ENCODE results near the gene ACTMAP.
"Not testable (repeated sequence)": the region's sequence is repeated elsewhere in the genome, so short reads cannot be mapped to it uniquely, and the experiment has no call there.

DNA sequence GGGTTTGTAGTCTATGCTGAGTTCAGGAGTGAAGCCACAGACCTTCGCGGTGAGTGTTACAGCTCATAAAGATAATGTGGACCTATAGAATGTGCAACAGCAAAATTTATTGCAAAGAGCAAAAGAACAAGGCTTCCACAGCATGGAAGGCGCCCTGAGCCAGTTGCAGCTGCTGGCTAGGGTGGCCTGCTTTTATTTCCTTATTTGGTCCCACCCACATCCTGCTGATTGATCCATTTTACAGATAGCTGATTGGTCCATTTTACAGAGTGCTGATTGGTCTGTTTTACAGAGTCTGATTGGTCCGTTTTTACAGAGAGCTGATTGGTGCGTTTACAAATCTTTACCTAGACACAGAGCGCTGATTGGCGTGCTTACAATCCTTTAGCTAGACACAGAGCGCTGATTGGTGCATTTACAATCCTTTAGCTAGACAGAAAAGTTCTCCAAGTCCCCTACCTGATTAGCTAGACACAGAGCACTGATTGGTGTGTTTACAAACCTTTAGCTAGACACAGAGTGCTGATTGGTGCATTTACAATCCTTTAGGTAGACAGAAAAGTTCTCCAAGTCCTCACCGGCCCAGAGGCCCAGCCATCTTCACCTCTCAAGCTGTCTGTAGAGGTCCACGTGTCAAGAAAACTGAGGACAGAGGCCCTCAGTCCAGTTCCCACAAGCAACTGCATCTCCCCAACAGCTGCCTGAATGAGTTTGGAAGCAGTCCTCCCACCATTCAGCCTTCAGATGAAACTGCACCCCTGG is 21.0 kb upstream of the ACTMAP start:
- not testable (repeated sequence) for TF ChIP-seq SNAI2 (CRISPR knock-in tag; IDR thresholded peaks at IDR 0.05); ZNF70 (CRISPR knock-in tag; IDR thresholded peaks at IDR 0.05); GLIS3 (CRISPR knock-in tag; IDR thresholded peaks at IDR 0.05); ZNF565 (CRISPR knock-in tag; conservative IDR thresholded peaks at IDR 0.05; ENCODE audit: low read depth); TCF4 (CRISPR knock-in tag; IDR thresholded peaks at IDR 0.05; ENCODE audit: borderline replicate concordance); ARNTL (CRISPR knock-in tag; IDR thresholded peaks at IDR 0.05; ENCODE audit: borderline replicate concordance, low read depth); PPARA (CRISPR knock-in tag; IDR thresholded peaks at IDR 0.05; ENCODE audit: borderline replicate concordance); RARB (CRISPR knock-in tag; IDR thresholded peaks at IDR 0.05); ZFP3 (CRISPR knock-in tag; IDR thresholded peaks at IDR 0.05)
- TF ChIP-seq, protein P1, sequence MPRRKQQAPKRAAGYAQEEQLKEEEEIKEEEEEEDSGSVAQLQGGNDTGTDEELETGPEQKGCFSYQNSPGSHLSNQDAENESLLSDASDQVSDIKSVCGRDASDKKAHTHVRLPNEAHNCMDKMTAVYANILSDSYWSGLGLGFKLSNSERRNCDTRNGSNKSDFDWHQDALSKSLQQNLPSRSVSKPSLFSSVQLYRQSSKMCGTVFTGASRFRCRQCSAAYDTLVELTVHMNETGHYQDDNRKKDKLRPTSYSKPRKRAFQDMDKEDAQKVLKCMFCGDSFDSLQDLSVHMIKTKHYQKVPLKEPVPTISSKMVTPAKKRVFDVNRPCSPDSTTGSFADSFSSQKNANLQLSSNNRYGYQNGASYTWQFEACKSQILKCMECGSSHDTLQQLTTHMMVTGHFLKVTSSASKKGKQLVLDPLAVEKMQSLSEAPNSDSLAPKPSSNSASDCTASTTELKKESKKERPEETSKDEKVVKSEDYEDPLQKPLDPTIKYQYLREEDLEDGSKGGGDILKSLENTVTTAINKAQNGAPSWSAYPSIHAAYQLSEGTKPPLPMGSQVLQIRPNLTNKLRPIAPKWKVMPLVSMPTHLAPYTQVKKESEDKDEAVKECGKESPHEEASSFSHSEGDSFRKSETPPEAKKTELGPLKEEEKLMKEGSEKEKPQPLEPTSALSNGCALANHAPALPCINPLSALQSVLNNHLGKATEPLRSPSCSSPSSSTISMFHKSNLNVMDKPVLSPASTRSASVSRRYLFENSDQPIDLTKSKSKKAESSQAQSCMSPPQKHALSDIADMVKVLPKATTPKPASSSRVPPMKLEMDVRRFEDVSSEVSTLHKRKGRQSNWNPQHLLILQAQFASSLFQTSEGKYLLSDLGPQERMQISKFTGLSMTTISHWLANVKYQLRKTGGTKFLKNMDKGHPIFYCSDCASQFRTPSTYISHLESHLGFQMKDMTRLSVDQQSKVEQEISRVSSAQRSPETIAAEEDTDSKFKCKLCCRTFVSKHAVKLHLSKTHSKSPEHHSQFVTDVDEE (CRISPR knock-in tag; IDR thresholded peaks at IDR 0.05), result not testable (repeated sequence)
- TF ChIP-seq, protein P2, sequence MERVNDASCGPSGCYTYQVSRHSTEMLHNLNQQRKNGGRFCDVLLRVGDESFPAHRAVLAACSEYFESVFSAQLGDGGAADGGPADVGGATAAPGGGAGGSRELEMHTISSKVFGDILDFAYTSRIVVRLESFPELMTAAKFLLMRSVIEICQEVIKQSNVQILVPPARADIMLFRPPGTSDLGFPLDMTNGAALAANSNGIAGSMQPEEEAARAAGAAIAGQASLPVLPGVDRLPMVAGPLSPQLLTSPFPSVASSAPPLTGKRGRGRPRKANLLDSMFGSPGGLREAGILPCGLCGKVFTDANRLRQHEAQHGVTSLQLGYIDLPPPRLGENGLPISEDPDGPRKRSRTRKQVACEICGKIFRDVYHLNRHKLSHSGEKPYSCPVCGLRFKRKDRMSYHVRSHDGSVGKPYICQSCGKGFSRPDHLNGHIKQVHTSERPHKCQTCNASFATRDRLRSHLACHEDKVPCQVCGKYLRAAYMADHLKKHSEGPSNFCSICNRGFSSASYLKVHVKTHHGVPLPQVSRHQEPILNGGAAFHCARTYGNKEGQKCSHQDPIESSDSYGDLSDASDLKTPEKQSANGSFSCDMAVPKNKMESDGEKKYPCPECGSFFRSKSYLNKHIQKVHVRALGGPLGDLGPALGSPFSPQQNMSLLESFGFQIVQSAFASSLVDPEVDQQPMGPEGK (CRISPR knock-in tag; IDR thresholded peaks at IDR 0.05; ENCODE audit: borderline replicate concordance), result not testable (repeated sequence)

Measured in SK-N-SH treated with all-trans-retinoic acid at 6 μM for 48 hours (cell line).